Stomach (tissue), 4 donors: ENCODE measurements around the gene AQP4.

Source experiments
- CTCF ChIP-seq, 7 experiments: fragments of 450-650 bp in 4 of 7; fragments of 200-600 bp in 3 of 7; sonication (generic) in 3 of 7; IDR thresholded peaks; one replicate each; pipeline ENCODE4 v1.5.1; 2016 to 2019; ENCODE audit warnings: antibody characterized with exemption in 7 of 7, control low read depth in 2 of 7, mild to moderate bottlenecking in 1 of 7
- EP300 ChIP-seq: sonication (generic); formaldehyde crosslinking; IDR thresholded peaks from one replicate; pipeline ENCODE4 v1.6.1; 2017; ENCODE audit warnings: antibody characterized with exemption
- POLR2A ChIP-seq, 4 donors: fragments of 450-650 bp; IDR thresholded peaks; one replicate each; pipeline ENCODE4 v1.6.1; 2016; ENCODE audit warnings: antibody characterized with exemption in 4 of 4, control low read depth in 2 of 4, mild to moderate bottlenecking in 1 of 4, moderate library complexity in 1 of 4
- POLR2AphosphoS5 ChIP-seq, 3 donors: sonication (generic); formaldehyde crosslinking; IDR thresholded peaks; one replicate each; pipeline ENCODE4 v1.6.1; 2016; ENCODE audit warnings: antibody characterized with exemption in 3 of 3

GRCh38 chr18:26827581-26827980 lies 37.9 kb downstream of the AQP4 start:
- TF ChIP-seq POLR2A (IDR thresholded peaks at IDR 0.05) (no peak), CTCF (IDR thresholded peaks at IDR 0.05) (no peak), POLR2AphosphoS5 (IDR thresholded peaks at IDR 0.05) (no peak), EP300 (no peak)
